Trophoblast cell (in vitro differentiated cells and primary cell): ENCODE measurements around the gene TENM4.

Experiments used
- DNase-seq, 2 donors: peaks; one replicate each; pipeline ENCODE4 v3.0.0-alpha.2; 2016
- H2AFZ ChIP-seq: 2 replicates; pipeline ENCODE4 v1.6.1; 2013; ENCODE audit warnings: low read length, moderate library complexity, mild to moderate bottlenecking; ENCODE audit not compliant: insufficient read depth, poor library complexity
- H2AK5ac ChIP-seq: 2 replicates; pipeline ENCODE4 v1.6.1; 2013; ENCODE audit warnings: mild to moderate bottlenecking, low read length
- H2BK120ac ChIP-seq: 2 replicates; pipeline ENCODE4 v1.6.1; 2013; ENCODE audit warnings: low read length, mild to moderate bottlenecking, moderate library complexity; ENCODE audit not compliant: insufficient read depth, poor library complexity
- H2BK12ac ChIP-seq: 2 replicates; pipeline ENCODE4 v1.6.1; 2013; ENCODE audit warnings: mild to moderate bottlenecking, low read length, moderate library complexity
- H2BK5ac ChIP-seq: 2 replicates; pipeline ENCODE4 v1.6.1; 2013; ENCODE audit warnings: low read length, low read depth, moderate library complexity, mild to moderate bottlenecking; ENCODE audit not compliant: poor library complexity
- H3K14ac ChIP-seq: 2 replicates; pipeline ENCODE4 v1.6.1; 2013; ENCODE audit warnings: mild to moderate bottlenecking, low read length
- H3K18ac ChIP-seq: 2 replicates; pipeline ENCODE4 v1.6.1; 2013; ENCODE audit warnings: mild to moderate bottlenecking, low read length
- H3K23ac ChIP-seq: 2 replicates; pipeline ENCODE4 v1.6.1; 2013; ENCODE audit warnings: low read length
- H3K27ac ChIP-seq: 2 replicates; pipeline ENCODE4 v1.5.1; 2013; ENCODE audit warnings: low read depth, mild to moderate bottlenecking, inconsistent platforms, low read length, moderate library complexity
- H3K27me3 ChIP-seq: 2 replicates; pipeline ENCODE4 v1.6.1; 2013; ENCODE audit warnings: inconsistent platforms, mild to moderate bottlenecking, low read length, moderate library complexity; ENCODE audit not compliant: insufficient read depth
- H3K36me3 ChIP-seq, 2 experiments: 1 replicate in 1 of 2; 2 replicates in 1 of 2; pipeline ENCODE4 v1.6.1; 2013; ENCODE audit warnings: low read length in 2 of 2, mild to moderate bottlenecking in 2 of 2, moderate library complexity in 1 of 2; ENCODE audit not compliant: insufficient read depth in 2 of 2, control insufficient read depth in 1 of 2
- H3K4ac ChIP-seq: 2 replicates; pipeline ENCODE4 v1.6.1; 2013; ENCODE audit warnings: low read depth, mild to moderate bottlenecking, low read length, moderate library complexity
- H3K4me1 ChIP-seq, 2 experiments: 1 replicate in 1 of 2; 2 replicates in 1 of 2; pipeline ENCODE4 v1.6.1; 2013; ENCODE audit warnings: low read length in 2 of 2, mild to moderate bottlenecking in 2 of 2, moderate library complexity in 1 of 2; ENCODE audit not compliant: insufficient read depth in 2 of 2, control insufficient read depth in 1 of 2
- H3K4me2 ChIP-seq: 2 replicates; pipeline ENCODE4 v1.6.1; 2013; ENCODE audit warnings: inconsistent platforms, mild to moderate bottlenecking, low read length, moderate library complexity
- H3K4me3 ChIP-seq: 2 replicates; pipeline ENCODE4 v1.5.1; 2013; ENCODE audit warnings: mild to moderate bottlenecking, low read depth, low read length, inconsistent platforms
- H3K79me1 ChIP-seq: one replicate; pipeline ENCODE4 v1.6.1; 2013; ENCODE audit warnings: low read length
- H3K79me2 ChIP-seq: 2 replicates; pipeline ENCODE4 v1.6.1; 2013; ENCODE audit warnings: low read length, mild to moderate bottlenecking; ENCODE audit not compliant: control insufficient read depth, insufficient read depth, poor library complexity
- H3K9ac ChIP-seq: 2 replicates; pipeline ENCODE4 v1.6.1; 2013; ENCODE audit warnings: mild to moderate bottlenecking, low read length
- H3K9me3 ChIP-seq: 2 replicates; pipeline ENCODE4 v1.6.1; 2013; ENCODE audit warnings: low read depth, mild to moderate bottlenecking, control low read depth, inconsistent platforms, low read length; ENCODE audit not compliant: insufficient read depth
- H4K12ac ChIP-seq: 2 replicates; pipeline ENCODE4 v1.6.1; 2013; ENCODE audit warnings: low read depth, mild to moderate bottlenecking, low read length, moderate library complexity
- H4K8ac ChIP-seq: 2 replicates; pipeline ENCODE4 v1.6.1; 2013; ENCODE audit warnings: low read depth, mild to moderate bottlenecking, low read length, moderate library complexity
- H4K91ac ChIP-seq: one replicate; pipeline ENCODE4 v1.6.1; 2013; ENCODE audit warnings: low read depth, mild to moderate bottlenecking, low read length, moderate library complexity
- WGBS: extraction: QIAGEN DNeasy Blood & Tissue Kit; methylation state at CpG from one replicate; pipeline ENCODE4 v1.1.7; 2013; ENCODE audit warnings: missing lambda C conversion rate; ENCODE audit not compliant: insufficient read length, insufficient coverage; ENCODE audit errors: extremely low coverage; 5-methylcytosine and 5-hydroxymethylcytosine counted together

TENM4 gene

GRCh38 chr11:79439886-79440570 lies 802 bp downstream of the TENM4 start:
- H4K12ac ChIP-seq: no peak overlapping the region

GRCh38 chr11:79439410-79439885 lies 1.4 kb downstream of the TENM4 start:
- H3K4me1 ChIP-seq: peaks cover 22 to 37% of the 10 kb centered on the region in 2 experiments
- H2BK12ac ChIP-seq: no peak overlapping the region
- H3K4me3 ChIP-seq: peak overlapping the region; percentile 75
- H3K9me3 ChIP-seq: peaks cover 3% of the 10 kb centered on the region
- H3K27ac ChIP-seq: no peak overlapping the region
- H3K18ac ChIP-seq: no peak overlapping the region
- H3K36me3 ChIP-seq: no peaks in the 10 kb centered on the region
- no peak overlapping the region for H4K12ac ChIP-seq
- no CpG with 5 or more reads among the region's 24 CpGs for WGBS
- no peak overlapping the region for H2BK120ac ChIP-seq
- peak overlapping the region; percentile 80 for H2AFZ ChIP-seq
- no peak overlapping the region for H3K23ac ChIP-seq
- H3K4ac ChIP-seq: no peak overlapping the region
- no peak for DNase-seq
- no peaks in the 10 kb centered on the region for H3K79me1 ChIP-seq
- peaks cover 54% of the 10 kb centered on the region for H3K27me3 ChIP-seq
- no peak overlapping the region for H3K9ac ChIP-seq
- no peak overlapping the region for H4K8ac ChIP-seq
- no peak overlapping the region for H2AK5ac ChIP-seq
- H3K4me2 ChIP-seq: peak overlapping the region; percentile 100
- no peak overlapping the region for H2BK5ac ChIP-seq
- H3K79me2 ChIP-seq: no peaks in the 10 kb centered on the region
- no peak overlapping the region for H4K91ac ChIP-seq
- H3K14ac ChIP-seq: no peak overlapping the region

More at GRCh38 chr11:79439886-79440570, 802 bp downstream of the TENM4 start:
- Histone ChIP-seq H3K27me3 (peaks cover 54% of the 10 kb centered on the region), H2AFZ (peak overlapping the region; percentile 80), H3K79me2 (no peaks in the 10 kb centered on the region), H2AK5ac (no peak overlapping the region), H3K4me3 (peak overlapping the region; percentile 75), H4K91ac (no peak overlapping the region), H3K79me1 (no peaks in the 10 kb centered on the region), H3K36me3 (no peaks in the 10 kb centered on the region), H3K23ac (no peak overlapping the region), H3K14ac (peak overlapping the region; percentile 4), H3K4me2 (peak overlapping the region; percentile 100), H3K4me1 (peaks cover 22 to 37% of the 10 kb centered on the region in 2 experiments), H2BK12ac (no peak overlapping the region), H3K4ac (no peak overlapping the region), H3K27ac (no peak overlapping the region), H4K8ac (no peak overlapping the region), H3K9ac (peak overlapping the region; percentile 23), H3K9me3 (peaks cover 3% of the 10 kb centered on the region), H3K18ac (no peak overlapping the region), H2BK120ac (no peak overlapping the region), H2BK5ac (no peak overlapping the region)
- WGBS: no CpG with 5 or more reads among the region's 72 CpGs
- peak in 1 of 2 donors; percentile 20 for DNase-seq

- Histone ChIP-seq H4K91ac (no peak overlapping the region), H3K36me3 (no peaks in the 10 kb centered on the region), H2BK12ac (no peak overlapping the region), H3K4me3 (no peak overlapping the region), H3K4ac (no peak overlapping the region), H3K14ac (no peak overlapping the region), H4K12ac (peak overlapping the region; percentile 69), H3K9ac (no peak overlapping the region), H3K9me3 (peaks cover 3% of the 10 kb centered on the region), H3K79me2 (no peaks in the 10 kb centered on the region), H3K27ac (no peak overlapping the region), H3K4me2 (peak overlapping the region; percentile 100), H3K27me3 (peaks cover 54% of the 10 kb centered on the region), H3K23ac (no peak overlapping the region), H2BK120ac (no peak overlapping the region), H4K8ac (no peak overlapping the region), H2AFZ (no peak overlapping the region), H2AK5ac (no peak overlapping the region), H3K18ac (peak overlapping the region; percentile 52), H2BK5ac (no peak overlapping the region), H3K4me1 (peaks cover 22 to 37% of the 10 kb centered on the region in 2 experiments), H3K79me1 (no peaks in the 10 kb centered on the region)
- no CpG with 5 or more reads among the region's 41 CpGs for WGBS
- no peak for DNase-seq
These were observed 2.0 kb downstream of the TENM4 start for GRCh38 chr11:79438631-79439409.

GRCh38 chr11:79437981-79438630 lies 2.7 kb downstream of the TENM4 start:
- H3K79me1 ChIP-seq: no peaks in the 10 kb centered on the region
- H2AK5ac ChIP-seq: no peak overlapping the region
- H4K91ac ChIP-seq: peak overlapping the region; percentile 27
- H4K12ac ChIP-seq: no peak overlapping the region
- no peak overlapping the region for H3K4ac ChIP-seq
- no peaks in the 10 kb centered on the region for H3K36me3 ChIP-seq
- DNase-seq: no peak
- no peak overlapping the region for H4K8ac ChIP-seq
- H2BK12ac ChIP-seq: no peak overlapping the region
- peak overlapping the region; percentile 52 for H3K18ac ChIP-seq
- H3K14ac ChIP-seq: no peak overlapping the region
- peaks cover 3% of the 10 kb centered on the region for H3K9me3 ChIP-seq
- peaks cover 22 to 37% of the 10 kb centered on the region in 2 experiments for H3K4me1 ChIP-seq
- peak overlapping the region; percentile 100 for H3K4me2 ChIP-seq
- H3K27me3 ChIP-seq: peaks cover 54% of the 10 kb centered on the region
- no peak overlapping the region for H2BK5ac ChIP-seq
- no peak overlapping the region for H3K27ac ChIP-seq
- no CpG with 5 or more reads among the region's 31 CpGs for WGBS
- H2BK120ac ChIP-seq: no peak overlapping the region
- H2AFZ ChIP-seq: no peak overlapping the region
- no peak overlapping the region for H3K4me3 ChIP-seq
- no peaks in the 10 kb centered on the region for H3K79me2 ChIP-seq
- H3K23ac ChIP-seq: no peak overlapping the region
- H3K9ac ChIP-seq: no peak overlapping the region
